GM23338 (cell line): ENCODE results near the gene CSTB.

Source experiments
- EZH2 ChIP-seq: fragments of 200-600 bp; sonication (generic); IDR thresholded peaks from one replicate; pipeline ENCODE4 v1.8.0; 2017; ENCODE audit warnings: antibody characterized with exemption, mild to moderate bottlenecking, low read depth; ENCODE audit not compliant: unreplicated experiment
- EZH2phosphoT487 ChIP-seq: fragments of 200-600 bp; sonication (generic); IDR thresholded peaks from one replicate; pipeline ENCODE4 v1.8.1; 2018; ENCODE audit warnings: antibody characterized with exemption; ENCODE audit not compliant: unreplicated experiment
- JUNB ChIP-seq: IDR thresholded peaks from one replicate; pipeline ENCODE4 v1.6.1; 2016; ENCODE audit warnings: antibody characterized with exemption; ENCODE audit not compliant: unreplicated experiment
- POLR2AphosphoS5 ChIP-seq: IDR thresholded peaks from 2 replicates; pipeline ENCODE4 v1.6.1; 2016; ENCODE audit warnings: antibody characterized with exemption, low read depth
- ZNF114 ChIP-seq: fragments of 250-450 bp; sonication (Bioruptor Pico); IDR thresholded peaks from 2 replicates; pipeline ENCODE4 v1.5.0; 2020; ENCODE audit warnings: mild to moderate bottlenecking, moderate library complexity
- ZNF331 ChIP-seq: fragments of 250-450 bp; sonication (Bioruptor Pico); IDR thresholded peaks from 2 replicates; pipeline ENCODE4 v1.5.0; 2020; ENCODE audit warnings: low read depth, mild to moderate bottlenecking, moderate library complexity
- TF ChIP-seq, protein P1 (sequence below), 2 experiments: fragments of 200-600 bp in 1 of 2; sonication (generic) in 1 of 2; conservative IDR thresholded peaks; 2 replicates each; pipeline versions ENCODE4 v1.5.1 to v1.6.1; 2016 to 2017; ENCODE audit warnings: antibody characterized with exemption in 2 of 2, low read depth in 2 of 2, mild to moderate bottlenecking in 2 of 2, moderate library complexity in 1 of 2
- TF ChIP-seq, protein P2 (sequence below): fragments of 250-450 bp; sonication (Bioruptor Pico); IDR thresholded peaks from 2 replicates; pipeline ENCODE4 v1.5.0; 2020; ENCODE audit warnings: mild to moderate bottlenecking, moderate library complexity
- TF ChIP-seq, protein P3 (sequence below): IDR thresholded peaks from one replicate; pipeline ENCODE4 v1.6.1; 2018; ENCODE audit warnings: antibody characterized with exemption; ENCODE audit not compliant: unreplicated experiment
- TF ChIP-seq, protein P4 (sequence below): IDR thresholded peaks from 2 replicates; pipeline ENCODE4 v1.6.1; 2016; ENCODE audit warnings: antibody characterized with exemption

DNA sequence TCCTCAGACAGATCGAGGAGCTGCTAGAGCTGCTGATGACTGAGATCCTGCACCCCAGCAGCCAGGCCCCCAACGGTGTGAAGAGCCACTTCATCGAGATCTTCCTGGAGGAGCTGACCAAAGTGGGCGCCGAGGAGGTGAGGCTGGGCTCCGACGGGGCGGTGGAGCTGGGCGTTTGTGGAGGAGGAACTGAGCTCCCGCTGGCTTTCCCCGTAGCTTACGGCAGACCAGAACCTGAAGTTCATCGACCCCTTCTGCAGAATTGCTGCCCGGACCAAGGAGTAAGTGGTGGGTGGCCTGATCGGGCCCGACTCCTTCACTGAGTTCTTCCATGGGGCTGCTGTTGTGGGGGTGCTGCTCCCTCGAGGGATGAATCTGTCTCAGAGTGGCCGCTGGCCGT, 21.3 kb upstream of the CSTB start:
- TF ChIP-seq, protein P1, sequence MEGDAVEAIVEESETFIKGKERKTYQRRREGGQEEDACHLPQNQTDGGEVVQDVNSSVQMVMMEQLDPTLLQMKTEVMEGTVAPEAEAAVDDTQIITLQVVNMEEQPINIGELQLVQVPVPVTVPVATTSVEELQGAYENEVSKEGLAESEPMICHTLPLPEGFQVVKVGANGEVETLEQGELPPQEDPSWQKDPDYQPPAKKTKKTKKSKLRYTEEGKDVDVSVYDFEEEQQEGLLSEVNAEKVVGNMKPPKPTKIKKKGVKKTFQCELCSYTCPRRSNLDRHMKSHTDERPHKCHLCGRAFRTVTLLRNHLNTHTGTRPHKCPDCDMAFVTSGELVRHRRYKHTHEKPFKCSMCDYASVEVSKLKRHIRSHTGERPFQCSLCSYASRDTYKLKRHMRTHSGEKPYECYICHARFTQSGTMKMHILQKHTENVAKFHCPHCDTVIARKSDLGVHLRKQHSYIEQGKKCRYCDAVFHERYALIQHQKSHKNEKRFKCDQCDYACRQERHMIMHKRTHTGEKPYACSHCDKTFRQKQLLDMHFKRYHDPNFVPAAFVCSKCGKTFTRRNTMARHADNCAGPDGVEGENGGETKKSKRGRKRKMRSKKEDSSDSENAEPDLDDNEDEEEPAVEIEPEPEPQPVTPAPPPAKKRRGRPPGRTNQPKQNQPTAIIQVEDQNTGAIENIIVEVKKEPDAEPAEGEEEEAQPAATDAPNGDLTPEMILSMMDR (conservative IDR thresholded peaks at IDR 0.05; ENCODE audit: low read depth in 2 of 2) = no peak
- TF ChIP-seq, protein P2, sequence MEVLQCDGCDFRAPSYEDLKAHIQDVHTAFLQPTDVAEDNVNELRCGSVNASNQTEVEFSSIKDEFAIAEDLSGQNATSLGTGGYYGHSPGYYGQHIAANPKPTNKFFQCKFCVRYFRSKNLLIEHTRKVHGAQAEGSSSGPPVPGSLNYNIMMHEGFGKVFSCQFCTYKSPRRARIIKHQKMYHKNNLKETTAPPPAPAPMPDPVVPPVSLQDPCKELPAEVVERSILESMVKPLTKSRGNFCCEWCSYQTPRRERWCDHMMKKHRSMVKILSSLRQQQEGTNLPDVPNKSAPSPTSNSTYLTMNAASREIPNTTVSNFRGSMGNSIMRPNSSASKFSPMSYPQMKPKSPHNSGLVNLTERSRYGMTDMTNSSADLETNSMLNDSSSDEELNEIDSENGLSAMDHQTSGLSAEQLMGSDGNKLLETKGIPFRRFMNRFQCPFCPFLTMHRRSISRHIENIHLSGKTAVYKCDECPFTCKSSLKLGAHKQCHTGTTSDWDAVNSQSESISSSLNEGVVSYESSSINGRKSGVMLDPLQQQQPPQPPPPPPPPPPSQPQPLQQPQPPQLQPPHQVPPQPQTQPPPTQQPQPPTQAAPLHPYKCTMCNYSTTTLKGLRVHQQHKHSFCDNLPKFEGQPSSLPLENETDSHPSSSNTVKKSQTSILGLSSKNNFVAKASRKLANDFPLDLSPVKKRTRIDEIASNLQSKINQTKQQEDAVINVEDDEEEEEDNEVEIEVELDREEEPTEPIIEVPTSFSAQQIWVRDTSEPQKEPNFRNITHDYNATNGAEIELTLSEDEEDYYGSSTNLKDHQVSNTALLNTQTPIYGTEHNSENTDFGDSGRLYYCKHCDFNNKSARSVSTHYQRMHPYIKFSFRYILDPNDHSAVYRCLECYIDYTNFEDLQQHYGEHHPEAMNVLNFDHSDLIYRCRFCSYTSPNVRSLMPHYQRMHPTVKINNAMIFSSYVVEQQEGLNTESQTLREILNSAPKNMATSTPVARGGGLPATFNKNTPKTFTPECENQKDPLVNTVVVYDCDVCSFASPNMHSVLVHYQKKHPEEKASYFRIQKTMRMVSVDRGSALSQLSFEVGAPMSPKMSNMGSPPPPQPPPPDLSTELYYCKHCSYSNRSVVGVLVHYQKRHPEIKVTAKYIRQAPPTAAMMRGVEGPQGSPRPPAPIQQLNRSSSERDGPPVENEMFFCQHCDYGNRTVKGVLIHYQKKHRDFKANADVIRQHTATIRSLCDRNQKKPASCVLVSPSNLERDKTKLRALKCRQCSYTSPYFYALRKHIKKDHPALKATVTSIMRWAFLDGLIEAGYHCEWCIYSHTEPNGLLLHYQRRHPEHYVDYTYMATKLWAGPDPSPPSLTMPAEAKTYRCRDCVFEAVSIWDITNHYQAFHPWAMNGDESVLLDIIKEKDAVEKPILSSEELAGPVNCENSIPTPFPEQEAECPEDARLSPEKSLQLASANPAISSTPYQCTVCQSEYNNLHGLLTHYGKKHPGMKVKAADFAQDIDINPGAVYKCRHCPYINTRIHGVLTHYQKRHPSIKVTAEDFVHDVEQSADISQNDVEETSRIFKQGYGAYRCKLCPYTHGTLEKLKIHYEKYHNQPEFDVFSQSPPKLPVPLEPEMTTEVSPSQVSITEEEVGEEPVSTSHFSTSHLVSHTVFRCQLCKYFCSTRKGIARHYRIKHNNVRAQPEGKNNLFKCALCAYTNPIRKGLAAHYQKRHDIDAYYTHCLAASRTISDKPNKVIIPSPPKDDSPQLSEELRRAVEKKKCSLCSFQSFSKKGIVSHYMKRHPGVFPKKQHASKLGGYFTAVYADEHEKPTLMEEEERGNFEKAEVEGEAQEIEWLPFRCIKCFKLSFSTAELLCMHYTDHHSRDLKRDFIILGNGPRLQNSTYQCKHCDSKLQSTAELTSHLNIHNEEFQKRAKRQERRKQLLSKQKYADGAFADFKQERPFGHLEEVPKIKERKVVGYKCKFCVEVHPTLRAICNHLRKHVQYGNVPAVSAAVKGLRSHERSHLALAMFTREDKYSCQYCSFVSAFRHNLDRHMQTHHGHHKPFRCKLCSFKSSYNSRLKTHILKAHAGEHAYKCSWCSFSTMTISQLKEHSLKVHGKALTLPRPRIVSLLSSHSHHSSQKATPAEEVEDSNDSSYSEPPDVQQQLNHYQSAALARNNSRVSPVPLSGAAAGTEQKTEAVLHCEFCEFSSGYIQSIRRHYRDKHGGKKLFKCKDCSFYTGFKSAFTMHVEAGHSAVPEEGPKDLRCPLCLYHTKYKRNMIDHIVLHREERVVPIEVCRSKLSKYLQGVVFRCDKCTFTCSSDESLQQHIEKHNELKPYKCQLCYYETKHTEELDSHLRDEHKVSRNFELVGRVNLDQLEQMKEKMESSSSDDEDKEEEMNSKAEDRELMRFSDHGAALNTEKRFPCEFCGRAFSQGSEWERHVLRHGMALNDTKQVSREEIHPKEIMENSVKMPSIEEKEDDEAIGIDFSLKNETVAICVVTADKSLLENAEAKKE (CRISPR knock-in tag) = no peak
- TF ChIP-seq EZH2 (no peak), POLR2AphosphoS5 (no peak), EZH2phosphoT487 (no peak), ZNF114 (no peak), JUNB (no peak), ZNF331 (CRISPR knock-in tag) (no peak)
- TF ChIP-seq, protein P3, sequence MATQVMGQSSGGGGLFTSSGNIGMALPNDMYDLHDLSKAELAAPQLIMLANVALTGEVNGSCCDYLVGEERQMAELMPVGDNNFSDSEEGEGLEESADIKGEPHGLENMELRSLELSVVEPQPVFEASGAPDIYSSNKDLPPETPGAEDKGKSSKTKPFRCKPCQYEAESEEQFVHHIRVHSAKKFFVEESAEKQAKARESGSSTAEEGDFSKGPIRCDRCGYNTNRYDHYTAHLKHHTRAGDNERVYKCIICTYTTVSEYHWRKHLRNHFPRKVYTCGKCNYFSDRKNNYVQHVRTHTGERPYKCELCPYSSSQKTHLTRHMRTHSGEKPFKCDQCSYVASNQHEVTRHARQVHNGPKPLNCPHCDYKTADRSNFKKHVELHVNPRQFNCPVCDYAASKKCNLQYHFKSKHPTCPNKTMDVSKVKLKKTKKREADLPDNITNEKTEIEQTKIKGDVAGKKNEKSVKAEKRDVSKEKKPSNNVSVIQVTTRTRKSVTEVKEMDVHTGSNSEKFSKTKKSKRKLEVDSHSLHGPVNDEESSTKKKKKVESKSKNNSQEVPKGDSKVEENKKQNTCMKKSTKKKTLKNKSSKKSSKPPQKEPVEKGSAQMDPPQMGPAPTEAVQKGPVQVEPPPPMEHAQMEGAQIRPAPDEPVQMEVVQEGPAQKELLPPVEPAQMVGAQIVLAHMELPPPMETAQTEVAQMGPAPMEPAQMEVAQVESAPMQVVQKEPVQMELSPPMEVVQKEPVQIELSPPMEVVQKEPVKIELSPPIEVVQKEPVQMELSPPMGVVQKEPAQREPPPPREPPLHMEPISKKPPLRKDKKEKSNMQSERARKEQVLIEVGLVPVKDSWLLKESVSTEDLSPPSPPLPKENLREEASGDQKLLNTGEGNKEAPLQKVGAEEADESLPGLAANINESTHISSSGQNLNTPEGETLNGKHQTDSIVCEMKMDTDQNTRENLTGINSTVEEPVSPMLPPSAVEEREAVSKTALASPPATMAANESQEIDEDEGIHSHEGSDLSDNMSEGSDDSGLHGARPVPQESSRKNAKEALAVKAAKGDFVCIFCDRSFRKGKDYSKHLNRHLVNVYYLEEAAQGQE = no peak
- TF ChIP-seq, protein P4, sequence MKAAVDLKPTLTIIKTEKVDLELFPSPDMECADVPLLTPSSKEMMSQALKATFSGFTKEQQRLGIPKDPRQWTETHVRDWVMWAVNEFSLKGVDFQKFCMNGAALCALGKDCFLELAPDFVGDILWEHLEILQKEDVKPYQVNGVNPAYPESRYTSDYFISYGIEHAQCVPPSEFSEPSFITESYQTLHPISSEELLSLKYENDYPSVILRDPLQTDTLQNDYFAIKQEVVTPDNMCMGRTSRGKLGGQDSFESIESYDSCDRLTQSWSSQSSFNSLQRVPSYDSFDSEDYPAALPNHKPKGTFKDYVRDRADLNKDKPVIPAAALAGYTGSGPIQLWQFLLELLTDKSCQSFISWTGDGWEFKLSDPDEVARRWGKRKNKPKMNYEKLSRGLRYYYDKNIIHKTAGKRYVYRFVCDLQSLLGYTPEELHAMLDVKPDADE = no peak
